Measurements from ENCODE around the gene ARIH1.

DNA sequence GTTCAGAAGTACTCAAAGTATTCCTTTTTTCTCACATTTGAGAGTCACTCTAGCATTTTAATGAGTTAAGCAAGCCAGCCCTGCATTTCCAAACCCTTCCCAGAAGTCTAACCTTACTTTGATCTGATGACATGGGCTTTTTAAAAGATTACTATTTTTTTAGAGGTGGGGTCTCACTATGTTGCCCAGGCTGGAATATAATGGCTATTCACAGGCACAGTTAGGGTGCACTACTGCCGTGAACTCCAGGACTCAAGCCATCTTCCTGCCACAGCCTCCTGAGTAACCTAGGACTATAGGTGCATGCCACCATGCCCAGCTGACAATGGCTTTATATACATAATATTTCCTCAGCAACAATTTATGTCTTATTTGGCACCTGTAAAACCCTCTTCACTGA is 116.3 kb downstream of the ARIH1 start:
- TF ChIP-seq, protein P1, sequence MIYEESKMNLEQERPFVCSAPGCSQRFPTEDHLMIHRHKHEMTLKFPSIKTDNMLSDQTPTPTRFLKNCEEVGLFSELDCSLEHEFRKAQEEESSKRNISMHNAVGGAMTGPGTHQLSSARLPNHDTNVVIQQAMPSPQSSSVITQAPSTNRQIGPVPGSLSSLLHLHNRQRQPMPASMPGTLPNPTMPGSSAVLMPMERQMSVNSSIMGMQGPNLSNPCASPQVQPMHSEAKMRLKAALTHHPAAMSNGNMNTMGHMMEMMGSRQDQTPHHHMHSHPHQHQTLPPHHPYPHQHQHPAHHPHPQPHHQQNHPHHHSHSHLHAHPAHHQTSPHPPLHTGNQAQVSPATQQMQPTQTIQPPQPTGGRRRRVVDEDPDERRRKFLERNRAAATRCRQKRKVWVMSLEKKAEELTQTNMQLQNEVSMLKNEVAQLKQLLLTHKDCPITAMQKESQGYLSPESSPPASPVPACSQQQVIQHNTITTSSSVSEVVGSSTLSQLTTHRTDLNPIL (CRISPR knock-in tag; IDR thresholded peaks at IDR 0.05; ENCODE audit: low read depth): no peak
- TF ChIP-seq, protein P2, sequence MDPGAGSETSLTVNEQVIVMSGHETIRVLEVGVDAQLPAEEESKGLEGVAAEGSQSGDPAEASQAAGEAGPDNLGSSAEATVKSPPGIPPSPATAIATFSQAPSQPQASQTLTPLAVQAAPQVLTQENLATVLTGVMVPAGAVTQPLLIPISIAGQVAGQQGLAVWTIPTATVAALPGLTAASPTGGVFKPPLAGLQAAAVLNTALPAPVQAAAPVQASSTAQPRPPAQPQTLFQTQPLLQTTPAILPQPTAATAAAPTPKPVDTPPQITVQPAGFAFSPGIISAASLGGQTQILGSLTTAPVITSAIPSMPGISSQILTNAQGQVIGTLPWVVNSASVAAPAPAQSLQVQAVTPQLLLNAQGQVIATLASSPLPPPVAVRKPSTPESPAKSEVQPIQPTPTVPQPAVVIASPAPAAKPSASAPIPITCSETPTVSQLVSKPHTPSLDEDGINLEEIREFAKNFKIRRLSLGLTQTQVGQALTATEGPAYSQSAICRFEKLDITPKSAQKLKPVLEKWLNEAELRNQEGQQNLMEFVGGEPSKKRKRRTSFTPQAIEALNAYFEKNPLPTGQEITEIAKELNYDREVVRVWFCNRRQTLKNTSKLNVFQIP (CRISPR knock-in tag; IDR thresholded peaks at IDR 0.05; ENCODE audit: borderline replicate concordance, low read depth): no peak
- TF ChIP-seq, protein P3, sequence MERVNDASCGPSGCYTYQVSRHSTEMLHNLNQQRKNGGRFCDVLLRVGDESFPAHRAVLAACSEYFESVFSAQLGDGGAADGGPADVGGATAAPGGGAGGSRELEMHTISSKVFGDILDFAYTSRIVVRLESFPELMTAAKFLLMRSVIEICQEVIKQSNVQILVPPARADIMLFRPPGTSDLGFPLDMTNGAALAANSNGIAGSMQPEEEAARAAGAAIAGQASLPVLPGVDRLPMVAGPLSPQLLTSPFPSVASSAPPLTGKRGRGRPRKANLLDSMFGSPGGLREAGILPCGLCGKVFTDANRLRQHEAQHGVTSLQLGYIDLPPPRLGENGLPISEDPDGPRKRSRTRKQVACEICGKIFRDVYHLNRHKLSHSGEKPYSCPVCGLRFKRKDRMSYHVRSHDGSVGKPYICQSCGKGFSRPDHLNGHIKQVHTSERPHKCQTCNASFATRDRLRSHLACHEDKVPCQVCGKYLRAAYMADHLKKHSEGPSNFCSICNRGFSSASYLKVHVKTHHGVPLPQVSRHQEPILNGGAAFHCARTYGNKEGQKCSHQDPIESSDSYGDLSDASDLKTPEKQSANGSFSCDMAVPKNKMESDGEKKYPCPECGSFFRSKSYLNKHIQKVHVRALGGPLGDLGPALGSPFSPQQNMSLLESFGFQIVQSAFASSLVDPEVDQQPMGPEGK (CRISPR knock-in tag; IDR thresholded peaks at IDR 0.05; ENCODE audit: borderline replicate concordance): no peak
- TF ChIP-seq GLIS3 (CRISPR knock-in tag; IDR thresholded peaks at IDR 0.05) (no peak), OSR1 (CRISPR knock-in tag; IDR thresholded peaks at IDR 0.05) (no peak), ESRRG (CRISPR knock-in tag; IDR thresholded peaks at IDR 0.05) (no peak), ZNF565 (CRISPR knock-in tag; conservative IDR thresholded peaks at IDR 0.05; ENCODE audit: low read depth) (no peak), SNAI2 (CRISPR knock-in tag; IDR thresholded peaks at IDR 0.05) (no peak), BACH2 (CRISPR knock-in tag; IDR thresholded peaks at IDR 0.05; ENCODE audit: borderline replicate concordance) (no peak), ZNF70 (CRISPR knock-in tag; IDR thresholded peaks at IDR 0.05) (no peak)
